A673 (cell line): ENCODE measurements around the gene SRCIN1. TPM values are rescaled to one million over a fixed set of nuclear protein-coding genes. Genes with fewer than 3 reads are reported as not detected.

Experiments used
- BruUV-seq: library from RNA; stranded (reverse); fragments of 400-500 nt; replicated peaks from 2 replicates; lab custom pipeline; 2021; lab: Mats Ljungman, UMichigan
- CTCF ChIA-PET: fragments of 300-600 bp; sonication (Branson Sonifier 250); formaldehyde crosslinking; loops from one replicate; lab custom pipeline; 2022; ENCODE audit warnings: antibody characterized with exemption; lab: Charles Lee
- POLR2A ChIA-PET: fragments of 300-600 bp; sonication (Branson Sonifier 250); formaldehyde crosslinking; loops from one replicate; lab custom pipeline; 2022; ENCODE audit warnings: antibody characterized with exemption; ENCODE audit not compliant: low non-redundant PET; lab: Charles Lee
- DNase-seq: peaks from one replicate; pipeline ENCODE4 v3.0.0-alpha.2; 2015; ENCODE audit warnings: low spot score
- H3K27ac ChIP-seq: fragments of 200-600 bp; sonication (generic); 2 replicates; pipeline ENCODE4 v1.5.1; 2016; ENCODE audit warnings: mixed run types, low read depth, mild to moderate bottlenecking, mixed read lengths, antibody characterized with exemption, low read length; ENCODE audit not compliant: poor library complexity, severe bottlenecking
- H3K27me3 ChIP-seq: fragments of 200-600 bp; sonication (generic); replicated peaks from 2 replicates; pipeline ENCODE4 v1.6.1; 2017; ENCODE audit warnings: mixed run types, low read depth, mild to moderate bottlenecking, mixed read lengths, antibody characterized with exemption, low read length; ENCODE audit not compliant: insufficient read depth, poor library complexity
- H3K36me3 ChIP-seq: fragments of 200-600 bp; sonication (generic); 2 replicates; pipeline ENCODE4 v1.6.1; 2016; ENCODE audit warnings: mixed run types, mild to moderate bottlenecking, mixed read lengths, antibody characterized with exemption, low read length; ENCODE audit not compliant: insufficient read depth, poor library complexity, severe bottlenecking
- H3K4me1 ChIP-seq: fragments of 200-600 bp; sonication (generic); 2 replicates; pipeline ENCODE4 v1.6.1; 2017; ENCODE audit warnings: mixed run types, mild to moderate bottlenecking, mixed read lengths, antibody characterized with exemption, low read length; ENCODE audit not compliant: insufficient read depth, poor library complexity, severe bottlenecking
- H3K4me3 ChIP-seq: fragments of 200-600 bp; sonication (generic); 2 replicates; pipeline ENCODE4 v1.5.1; 2016; ENCODE audit warnings: low read depth, mixed run types, mild to moderate bottlenecking, mixed read lengths, low read length; ENCODE audit not compliant: poor library complexity, severe bottlenecking
- H3K9me3 ChIP-seq: fragments of 200-600 bp; sonication (generic); 2 replicates; pipeline ENCODE4 v1.6.1; 2016; ENCODE audit warnings: mixed run types, low read depth, mild to moderate bottlenecking, mixed read lengths, antibody characterized with exemption, low read length; ENCODE audit not compliant: poor library complexity, severe bottlenecking
- CTCF ChIP-seq: fragments of 300-800, 200-600 bp; sonication (generic); conservative IDR thresholded peaks from 2 replicates; pipeline ENCODE4 v1.5.1; 2017; ENCODE audit warnings: low read depth, mild to moderate bottlenecking, antibody characterized with exemption, low read length, moderate library complexity, mixed read lengths
- EZH2 ChIP-seq: fragments of 200-600 bp; sonication (generic); IDR thresholded peaks from 2 replicates; pipeline ENCODE4 v1.6.1; 2017; ENCODE audit warnings: borderline replicate concordance, low read depth, mild to moderate bottlenecking, mixed read lengths, antibody characterized with exemption, low read length; ENCODE audit not compliant: poor library complexity, severe bottlenecking
- intact Hi-C: fragments of 100-400 bp; cut with micrococcal nuclease; formaldehyde crosslinking; loops from one replicate; pipeline ENCODE4 v1.10.0; 2022; ENCODE audit not compliant: unreplicated experiment
- total RNA-seq: library from RNA; stranded (reverse); gene quantifications from 2 replicates; pipeline ENCODE4 v1.2.3, GENCODE V29; 2021

SRCIN1 gene
- total RNA-seq, 1 experiment from 2014 or later, result 1.6 TPM

GRCh38 chr17:38512473-38513058 lies 93.2 kb downstream of the SRCIN1 start:
- no peaks in the 10 kb centered on the region for H3K27me3 ChIP-seq
- H3K4me1 ChIP-seq, result peaks cover 5% of the 10 kb centered on the region
- ChIA-PET CTCF (interaction anchor here (0.7 kb wide), 1 partner anchor 161 kb away, joined by 4 read pairs; the partner anchor contains the start of gene SOCS7), POLR2A (no interaction called here)
- BruUV-seq, result no TSS peak
- intact Hi-C loops, result no loop called here
- H3K4me3 ChIP-seq, result no peak overlapping the region
- no peak for DNase-seq
- no peaks in the 10 kb centered on the region for H3K9me3 ChIP-seq
- no peak overlapping the region for H3K27ac ChIP-seq
- TF ChIP-seq EZH2 (no peak), CTCF (no peak)
- no peaks in the 10 kb centered on the region for H3K36me3 ChIP-seq

GRCh38 chr17:38511150-38512108 lies 94.3 kb downstream of the SRCIN1 start:
- BruUV-seq, result no TSS peak
- TF ChIP-seq CTCF (no peak), EZH2 (no peak)
- Histone ChIP-seq H3K4me1 (peaks cover 5% of the 10 kb centered on the region), H3K36me3 (no peaks in the 10 kb centered on the region), H3K27me3 (no peaks in the 10 kb centered on the region), H3K4me3 (peak overlapping the region; percentile 28), H3K27ac (no peak overlapping the region), H3K9me3 (no peaks in the 10 kb centered on the region)
- POLR2A ChIA-PET, result no interaction called here
- DNase-seq, result no peak
- intact Hi-C loops, result no loop called here
- CTCF ChIA-PET, result no interaction called here

- Histone ChIP-seq H3K4me1 (peaks cover 5% of the 10 kb centered on the region), H3K9me3 (no peaks in the 10 kb centered on the region), H3K27me3 (no peaks in the 10 kb centered on the region), H3K4me3 (peak overlapping the region; percentile 37), H3K36me3 (no peaks in the 10 kb centered on the region), H3K27ac (no peak overlapping the region)
- CTCF ChIA-PET, result interaction anchor here (1.4 to 1.5 kb wide), 2 partner anchors 27 to 96 kb away, joined by 3 to 4 read pairs; no protein-coding TSS in a partner anchor
- no peak for TF ChIP-seq CTCF
- no peak for TF ChIP-seq EZH2
- POLR2A ChIA-PET, result no interaction called here
- BruUV-seq, result no TSS peak
- intact Hi-C loops, result no loop called here
- peak; percentile 27 for DNase-seq
These were observed 95.2 kb downstream of the SRCIN1 start for GRCh38 chr17:38510421-38511149.
